H9 (cell line): ENCODE measurements around the gene OR52E4. TPM values are rescaled to one million over a fixed set of nuclear protein-coding genes. Genes with fewer than 3 reads are reported as not detected.

Experiments used
- DNase-seq: peaks from one replicate; pipeline ENCODE4 v3.0.0-alpha.2; 2017
- H2AFZ ChIP-seq: one replicate; pipeline ENCODE4 v1.6.1; 2013; ENCODE audit warnings: mild to moderate bottlenecking, low read length, control low read depth, moderate library complexity
- H2AK5ac ChIP-seq: 2 replicates; pipeline ENCODE4 v1.6.1; 2013; ENCODE audit warnings: low read length, control low read depth, mixed read lengths; ENCODE audit not compliant: insufficient read length
- H2BK120ac ChIP-seq: one replicate; pipeline ENCODE4 v1.6.1; 2013; ENCODE audit warnings: low read depth, mild to moderate bottlenecking, low read length, control low read depth, inconsistent platforms; ENCODE audit not compliant: poor library complexity, severe bottlenecking
- H2BK12ac ChIP-seq: 2 replicates; pipeline ENCODE4 v1.6.1; 2013; ENCODE audit warnings: low read length, control low read depth, mixed read lengths, low read depth; ENCODE audit not compliant: insufficient read length
- H2BK15ac ChIP-seq: 2 replicates; pipeline ENCODE4 v1.6.1; 2013; ENCODE audit warnings: low read depth, low read length, control low read depth
- H2BK20ac ChIP-seq: one replicate; pipeline ENCODE4 v1.6.1; 2013; ENCODE audit warnings: low read depth, mild to moderate bottlenecking, low read length, control low read depth, inconsistent platforms; ENCODE audit not compliant: poor library complexity, severe bottlenecking
- H2BK5ac ChIP-seq: 2 replicates; pipeline ENCODE4 v1.6.1; 2013; ENCODE audit warnings: low read length, control low read depth, mixed read lengths; ENCODE audit not compliant: insufficient read length
- H3K14ac ChIP-seq: 2 replicates; pipeline ENCODE4 v1.6.1; 2013; ENCODE audit warnings: low read length, control low read depth; ENCODE audit not compliant: insufficient read depth
- H3K18ac ChIP-seq: 2 replicates; pipeline ENCODE4 v1.6.1; 2013; ENCODE audit warnings: low read depth, mild to moderate bottlenecking, mixed read lengths, low read length, control low read depth; ENCODE audit not compliant: insufficient read length
- H3K23ac ChIP-seq: 2 replicates; pipeline ENCODE4 v1.6.1; 2013; ENCODE audit warnings: low read length, control low read depth, mixed read lengths, low read depth; ENCODE audit not compliant: insufficient read length
- H3K23me2 ChIP-seq: 2 replicates; pipeline ENCODE4 v1.6.1; 2013; ENCODE audit warnings: low read depth, mild to moderate bottlenecking, mixed read lengths, low read length, control low read depth; ENCODE audit not compliant: insufficient read length, poor library complexity, severe bottlenecking
- H3K27ac ChIP-seq: 2 replicates; pipeline ENCODE4 v1.5.1; 2013; ENCODE audit warnings: low read length, control low read depth, mixed read lengths, low read depth; ENCODE audit not compliant: insufficient read length
- H3K27me3 ChIP-seq: 2 replicates; pipeline ENCODE4 v1.6.1; 2013; ENCODE audit warnings: low read length, control low read depth, inconsistent platforms; ENCODE audit not compliant: insufficient read depth
- H3K4ac ChIP-seq: 2 replicates; pipeline ENCODE4 v1.6.1; 2013; ENCODE audit warnings: low read depth, mild to moderate bottlenecking, control low read depth, inconsistent platforms, low read length, moderate library complexity
- H3K4me1 ChIP-seq: 2 replicates; pipeline ENCODE4 v1.6.1; 2013; ENCODE audit warnings: low read length, control low read depth, inconsistent platforms; ENCODE audit not compliant: insufficient read depth
- H3K4me2 ChIP-seq: 2 replicates; pipeline ENCODE4 v1.6.1; 2013; ENCODE audit warnings: low read length, control low read depth, mixed read lengths; ENCODE audit not compliant: insufficient read length, insufficient read depth
- H3K56ac ChIP-seq: 2 replicates; pipeline ENCODE4 v1.6.1; 2013; ENCODE audit warnings: low read depth, mild to moderate bottlenecking, mixed read lengths, low read length, control low read depth; ENCODE audit not compliant: insufficient read length
- H3K79me1 ChIP-seq: 2 replicates; pipeline ENCODE4 v1.6.1; 2013; ENCODE audit warnings: low read depth, mild to moderate bottlenecking, moderate library complexity, low read length, control low read depth, inconsistent platforms; ENCODE audit not compliant: insufficient read depth, poor library complexity, severe bottlenecking
- H3K79me2 ChIP-seq: 2 replicates; pipeline ENCODE4 v1.6.1; 2013; ENCODE audit warnings: low read length, control low read depth, inconsistent platforms; ENCODE audit not compliant: insufficient read depth
- H3K9ac ChIP-seq: 2 replicates; pipeline ENCODE4 v1.6.1; 2013; ENCODE audit warnings: low read length, control low read depth, mixed read lengths; ENCODE audit not compliant: insufficient read length; ENCODE audit errors: extremely low read depth
- H3K9me3 ChIP-seq: one replicate; pipeline ENCODE4 v1.6.1; 2013; ENCODE audit warnings: low read depth, low read length, inconsistent platforms; ENCODE audit not compliant: control insufficient read depth
- H3T11ph ChIP-seq: one replicate; pipeline ENCODE4 v1.6.1; 2013; ENCODE audit warnings: mild to moderate bottlenecking, low read length, control low read depth, inconsistent platforms
- H4K20me1 ChIP-seq: one replicate; pipeline ENCODE4 v1.6.1; 2013; ENCODE audit not compliant: control insufficient read depth, insufficient read length, insufficient read depth
- H4K5ac ChIP-seq: 2 replicates; pipeline ENCODE4 v1.6.1; 2013; ENCODE audit warnings: low read depth, mild to moderate bottlenecking, mixed read lengths, low read length, control low read depth; ENCODE audit not compliant: insufficient read length
- H4K8ac ChIP-seq: replicated peaks from 2 replicates; pipeline ENCODE4 v1.6.1; 2013; ENCODE audit warnings: low read length, control low read depth, mixed read lengths, low read depth; ENCODE audit not compliant: insufficient read length
- H4K91ac ChIP-seq: 2 replicates; pipeline ENCODE4 v1.6.1; 2013; ENCODE audit warnings: low read depth, mild to moderate bottlenecking, moderate library complexity, mixed read lengths, low read length, control low read depth; ENCODE audit not compliant: insufficient read length
- H3K27ac Mint-ChIP-seq, 3 experiments: 2 replicates in 2 of 3; 3 replicates in 1 of 3; pipeline ENCODE4 v1.8.0; 2020 to 2021; ENCODE audit warnings: mixed read lengths in 3 of 3, mild to moderate bottlenecking in 1 of 3, moderate library complexity in 1 of 3
- H3K27me3 Mint-ChIP-seq: 2 replicates; pipeline ENCODE4 v1.8.0; 2021; ENCODE audit warnings: low read depth, mild to moderate bottlenecking, moderate library complexity, mixed read lengths
- H3K36me3 Mint-ChIP-seq, 3 experiments: 2 replicates in 2 of 3; 3 replicates in 1 of 3; pipeline ENCODE4 v1.8.0; 2020 to 2021; ENCODE audit warnings: low read depth in 3 of 3, mixed read lengths in 3 of 3; ENCODE audit not compliant: insufficient read depth in 1 of 3
- H3K4me1 Mint-ChIP-seq, 2 experiments: 2 replicates each; pipeline ENCODE4 v1.8.0; 2020; ENCODE audit warnings: mixed read lengths in 2 of 2
- H3K4me3 Mint-ChIP-seq, 2 experiments: 2 replicates in 1 of 2; 3 replicates in 1 of 2; pipeline ENCODE4 v1.8.0; 2020 to 2021; ENCODE audit warnings: mild to moderate bottlenecking in 2 of 2, mixed read lengths in 2 of 2, moderate library complexity in 1 of 2
- H3K9me3 Mint-ChIP-seq, 2 experiments: 2 replicates in 1 of 2; 3 replicates in 1 of 2; pipeline ENCODE4 v1.8.0; 2020; ENCODE audit warnings: mild to moderate bottlenecking in 2 of 2, mixed read lengths in 2 of 2, moderate library complexity in 1 of 2
- CTCF ChIP-seq: fragments of 200-600 bp; sonication (generic); conservative IDR thresholded peaks from 3 replicates; pipeline ENCODE4 v1.8.0; 2021; ENCODE audit warnings: antibody characterized with exemption, mild to moderate bottlenecking
- WGBS: extraction: QIAGEN DNeasy Blood & Tissue Kit; methylation state at CpG from one replicate; pipeline ENCODE4 v1.1.7; 2013; ENCODE audit warnings: missing lambda C conversion rate, low lambda C conversion rate, mixed read lengths; ENCODE audit not compliant: insufficient read length; ENCODE audit errors: extremely low coverage; 5-methylcytosine and 5-hydroxymethylcytosine counted together
- total RNA-seq: library from RNA; stranded (reverse); gene quantifications from 2 replicates; pipeline ENCODE4 v1.2.1, GENCODE V29; 2021

The OR52E4 gene
- total RNA-seq, 1 experiment from 2014 or later: not detected

- no CpG with 5 or more reads among the region's 2 CpGs for whole genome bisulfite sequencing
- H2BK20ac ChIP-seq: no peak overlapping the region
Measured at GRCh38 chr11:5922749-5923426, 42.5 kb downstream of the OR52E4 start.

More at GRCh38 chr11:5922749-5923426, 42.5 kb downstream of the OR52E4 start:
- Mint-ChIP-seq H3K27ac (no peak overlapping the region), H3K9me3 (peaks cover 19 to 24% of the 10 kb centered on the region in 2 experiments), H3K27me3 (no peaks in the 10 kb centered on the region), H3K4me1 (no peaks in the 10 kb centered on the region), H3K36me3 (peaks cover 0 to 16% (median 7%) of the 10 kb centered on the region in 3 experiments; a peak in 4 of 7 replicates), H3K4me3 (no peak overlapping the region)
- Histone ChIP-seq H3K79me2 (no peaks in the 10 kb centered on the region), H3K27me3 (no peaks in the 10 kb centered on the region), H4K20me1 (no peaks in the 10 kb centered on the region), H4K5ac (no peak overlapping the region), H2AFZ (no peak overlapping the region), H3K18ac (no peak overlapping the region), H3K4me1 (no peaks in the 10 kb centered on the region), H2BK15ac (no peak overlapping the region), H3K9me3 (no peaks in the 10 kb centered on the region), H4K91ac (no peak overlapping the region), H3K56ac (no peak overlapping the region), H3K23me2 (no peaks in the 10 kb centered on the region), H2BK120ac (no peak overlapping the region), H3K27ac (no peak overlapping the region), H3K9ac (no peak overlapping the region), H2BK5ac (no peak overlapping the region), H2AK5ac (no peak overlapping the region), H3K4ac (no peak overlapping the region), H3K79me1 (no peaks in the 10 kb centered on the region), H3K4me2 (no peak overlapping the region), H4K8ac (no peak overlapping the region), H3T11ph (no peak overlapping the region), H3K14ac (no peak overlapping the region), H2BK12ac (no peak overlapping the region), H3K23ac (no peak overlapping the region)
- no peak for DNase-seq
- TF ChIP-seq CTCF: no peak
